SK-N-SH (cell line): ENCODE measurements around the gene COL26A1. TPM values are rescaled to one million over a fixed set of nuclear protein-coding genes. Genes with fewer than 3 reads are reported as not detected.

Experiments
- CTCF ChIA-PET: fragments of 300-600, 350-600 bp; formaldehyde crosslinking; extraction: SDS; loops from one replicate; lab custom pipeline; 2021; lab: Yijun Ruan, JAX
- POLR2A ChIA-PET: fragments of 350-600 bp; sonication (Branson Sonifier 250); formaldehyde crosslinking; extraction: SDS; loops from one replicate; lab custom pipeline; 2020; ENCODE audit warnings: antibody characterized with exemption, inconsistent platforms; lab: Yijun Ruan, JAX
- DNase-seq: peaks from one replicate; pipeline ENCODE4 v3.0.0; 2012
- H2AFZ ChIP-seq: fragments of 200-600 bp; sonication (generic); 2 replicates; pipeline ENCODE4 v1.8.1; 2016; ENCODE audit warnings: antibody characterized with exemption, mild to moderate bottlenecking, low read depth
- H3F3A ChIP-seq: fragments of 200-600 bp; sonication (generic); replicated peaks from 2 replicates; pipeline ENCODE3; 2016; ENCODE audit warnings: antibody characterized with exemption, mild to moderate bottlenecking; ENCODE audit not compliant: insufficient read depth
- H3K27ac ChIP-seq, 2 experiments: fragments of 200-500 bp in 1 of 2; fragments of 200-600 bp in 1 of 2; sonication (Bioruptor generic) in 1 of 2; sonication (generic), shearing (Covaris generic) in 1 of 2; 2 replicates each; pipeline versions ENCODE4 v1.5.1 to v1.6.1; 2014 to 2016; ENCODE audit warnings: low read depth in 2 of 2, inconsistent platforms in 1 of 2, low read length in 1 of 2, mild to moderate bottlenecking in 1 of 2, mixed read lengths in 1 of 2
- H3K27me3 ChIP-seq: fragments of 200-600 bp; sonication (generic), shearing (Covaris generic); 2 replicates; pipeline ENCODE4 v1.6.1; 2016; ENCODE audit warnings: mixed run types; ENCODE audit not compliant: insufficient read depth
- H3K36me3 ChIP-seq, 2 experiments: fragments of 200-500 bp in 1 of 2; fragments of 200-600 bp in 1 of 2; sonication (Bioruptor generic) in 1 of 2; sonication (generic) in 1 of 2; replicated peaks in 1 of 2; 2 replicates each; pipeline versions ENCODE3 to v1.5.1; 2014 to 2016; ENCODE audit warnings: low read length in 1 of 2, mild to moderate bottlenecking in 1 of 2; ENCODE audit not compliant: insufficient read depth in 2 of 2, control insufficient read depth in 1 of 2
- H3K4me1 ChIP-seq, 2 experiments: fragments of 200-500 bp in 1 of 2; fragments of 200-600 bp in 1 of 2; sonication (Bioruptor generic) in 1 of 2; sonication (generic), shearing (Covaris generic) in 1 of 2; 2 replicates each; pipeline versions ENCODE4 v1.5.1 to v1.6.1; 2014 to 2016; ENCODE audit warnings: low read depth in 1 of 2, low read length in 1 of 2, mixed run types in 1 of 2; ENCODE audit not compliant: insufficient read depth in 2 of 2, control insufficient read depth in 1 of 2
- H3K4me2 ChIP-seq: fragments of 200-600 bp; sonication (generic), shearing (Covaris generic); 2 replicates; pipeline ENCODE4 v1.6.1; 2017; ENCODE audit warnings: mixed run types
- H3K4me3 ChIP-seq, 2 experiments: fragments of 200-500 bp in 1 of 2; fragments of 200-600 bp in 1 of 2; sonication (Bioruptor generic) in 1 of 2; sonication (generic), shearing (Covaris generic) in 1 of 2; 2 replicates each; pipeline versions ENCODE4 v1.5.1 to v1.8.1; 2014 to 2016; ENCODE audit warnings: low read depth in 2 of 2, inconsistent platforms in 1 of 2, low read length in 1 of 2, mild to moderate bottlenecking in 1 of 2, mixed read lengths in 1 of 2, moderate library complexity in 1 of 2
- H3K79me2 ChIP-seq: fragments of 200-600 bp; sonication (generic); 2 replicates; pipeline ENCODE4 v1.8.1; 2017; ENCODE audit warnings: mild to moderate bottlenecking; ENCODE audit not compliant: insufficient read depth
- H3K9ac ChIP-seq: fragments of 200-600 bp; sonication (generic); 2 replicates; pipeline ENCODE4 v1.6.1; 2017; ENCODE audit warnings: mixed run types
- H3K9me2 ChIP-seq: fragments of 200-600 bp; sonication (generic); 2 replicates; pipeline ENCODE4 v1.6.1; 2017; ENCODE audit warnings: mixed run types
- H3K9me3 ChIP-seq: fragments of 200-600 bp; sonication (generic); 2 replicates; pipeline ENCODE4 v1.6.1; 2017; ENCODE audit warnings: mixed run types, mild to moderate bottlenecking, moderate library complexity
- H4K20me1 ChIP-seq: fragments of 200-600 bp; sonication (generic); 2 replicates; pipeline ENCODE4 v1.6.1; 2017; ENCODE audit warnings: mild to moderate bottlenecking, mixed run types; ENCODE audit not compliant: insufficient read depth
- CHD2 ChIP-seq: fragments of 150-350 bp; IDR thresholded peaks from 2 replicates; pipeline ENCODE4 v1.6.1; 2018; ENCODE audit warnings: low read length; ENCODE audit not compliant: partially characterized antibody
- EZH2phosphoT487 ChIP-seq: fragments of 200-600 bp; sonication (generic); IDR thresholded peaks from 2 replicates; pipeline ENCODE4 v1.6.1; 2017; ENCODE audit warnings: low read depth, mixed run types, mild to moderate bottlenecking, antibody characterized with exemption, moderate library complexity, borderline replicate concordance
- FOSL2 ChIP-seq: IDR thresholded peaks from 2 replicates; pipeline ENCODE4 v1.4.0; 2012; ENCODE audit warnings: low read depth, mild to moderate bottlenecking, moderate library complexity, borderline replicate concordance
- FOXJ3 ChIP-seq: sonication (generic); formaldehyde crosslinking; IDR thresholded peaks from 2 replicates; pipeline ENCODE4 v1.5.1; 2020; ENCODE audit warnings: mild to moderate bottlenecking, missing genetic modification reagents
- GATA2 ChIP-seq: sonication (generic); formaldehyde crosslinking; IDR thresholded peaks from 2 replicates; pipeline ENCODE4 v1.5.0; 2020; ENCODE audit warnings: mild to moderate bottlenecking, missing genetic modification reagents
- NFIC ChIP-seq: IDR thresholded peaks from 2 replicates; pipeline ENCODE4 v1.4.0; 2012; ENCODE audit warnings: borderline replicate concordance
- RFX5 ChIP-seq: IDR thresholded peaks from 2 replicates; pipeline ENCODE4 v1.6.1; 2012; ENCODE audit warnings: mild to moderate bottlenecking, improper control_type of control experiment, low read length
- RXRA ChIP-seq: IDR thresholded peaks from 2 replicates; pipeline ENCODE4 v1.4.0; 2012; ENCODE audit warnings: low read depth, mild to moderate bottlenecking, borderline replicate concordance
- YY1 ChIP-seq: IDR thresholded peaks from 2 replicates; pipeline ENCODE4 v1.4.0; 2012; ENCODE audit warnings: low read depth, mild to moderate bottlenecking
- WGBS: methylation state at CpG from one replicate; pipeline ENCODE4 v1.1.6; 2017; ENCODE audit warnings: low lambda C conversion rate; 5-methylcytosine and 5-hydroxymethylcytosine counted together
- polyA plus RNA-seq, 3 experiments: library from polyadenylated mRNA; depleted of rRNA; stranded (reverse); fragments of >200 nt; gene quantifications; 2 replicates each; pipeline ENCODE4 v1.2.3, GENCODE V29; 2012
- TF ChIP-seq, protein P1 (sequence below): IDR thresholded peaks from 2 replicates; pipeline ENCODE4; 2012
- TF ChIP-seq, protein P2 (sequence below): fragments of 200-600 bp; sonication (generic); IDR thresholded peaks from 2 replicates; pipeline ENCODE4 v1.6.1; 2017; ENCODE audit warnings: antibody characterized with exemption, mild to moderate bottlenecking, moderate library complexity

COL26A1 gene
- polyA plus RNA-seq, 1 of the 3 experiments (the other 2 are of a cell fraction): 0.05 TPM

DNA sequence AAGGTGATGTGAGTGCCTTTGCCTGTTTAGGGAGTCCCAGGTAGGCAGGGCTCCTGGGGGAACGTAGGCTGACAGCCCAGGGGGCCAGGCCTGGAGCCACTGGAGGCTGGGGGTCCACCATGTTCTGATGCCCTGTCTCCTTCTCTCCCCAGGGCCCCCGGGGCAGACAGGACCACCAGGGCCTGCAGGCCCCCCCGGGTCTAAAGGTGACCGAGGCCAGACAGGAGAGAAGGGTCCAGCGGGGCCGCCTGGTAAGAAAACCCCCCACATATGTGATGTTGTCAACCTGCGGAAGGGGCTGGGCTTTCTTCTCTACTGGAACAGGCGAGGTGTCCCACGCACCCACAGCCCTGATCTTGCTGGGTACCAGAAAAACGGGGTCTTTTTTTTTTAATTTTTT, 181.2 kb downstream of the COL26A1 start (continued):
- no peak for TF ChIP-seq CHD2
- TF ChIP-seq, protein P1, sequence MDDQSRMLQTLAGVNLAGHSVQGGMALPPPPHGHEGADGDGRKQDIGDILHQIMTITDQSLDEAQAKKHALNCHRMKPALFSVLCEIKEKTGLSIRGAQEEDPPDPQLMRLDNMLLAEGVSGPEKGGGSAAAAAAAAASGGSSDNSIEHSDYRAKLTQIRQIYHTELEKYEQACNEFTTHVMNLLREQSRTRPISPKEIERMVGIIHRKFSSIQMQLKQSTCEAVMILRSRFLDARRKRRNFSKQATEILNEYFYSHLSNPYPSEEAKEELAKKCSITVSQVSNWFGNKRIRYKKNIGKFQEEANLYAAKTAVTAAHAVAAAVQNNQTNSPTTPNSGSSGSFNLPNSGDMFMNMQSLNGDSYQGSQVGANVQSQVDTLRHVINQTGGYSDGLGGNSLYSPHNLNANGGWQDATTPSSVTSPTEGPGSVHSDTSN: no peak
- TF ChIP-seq RXRA: no peak

DNA sequence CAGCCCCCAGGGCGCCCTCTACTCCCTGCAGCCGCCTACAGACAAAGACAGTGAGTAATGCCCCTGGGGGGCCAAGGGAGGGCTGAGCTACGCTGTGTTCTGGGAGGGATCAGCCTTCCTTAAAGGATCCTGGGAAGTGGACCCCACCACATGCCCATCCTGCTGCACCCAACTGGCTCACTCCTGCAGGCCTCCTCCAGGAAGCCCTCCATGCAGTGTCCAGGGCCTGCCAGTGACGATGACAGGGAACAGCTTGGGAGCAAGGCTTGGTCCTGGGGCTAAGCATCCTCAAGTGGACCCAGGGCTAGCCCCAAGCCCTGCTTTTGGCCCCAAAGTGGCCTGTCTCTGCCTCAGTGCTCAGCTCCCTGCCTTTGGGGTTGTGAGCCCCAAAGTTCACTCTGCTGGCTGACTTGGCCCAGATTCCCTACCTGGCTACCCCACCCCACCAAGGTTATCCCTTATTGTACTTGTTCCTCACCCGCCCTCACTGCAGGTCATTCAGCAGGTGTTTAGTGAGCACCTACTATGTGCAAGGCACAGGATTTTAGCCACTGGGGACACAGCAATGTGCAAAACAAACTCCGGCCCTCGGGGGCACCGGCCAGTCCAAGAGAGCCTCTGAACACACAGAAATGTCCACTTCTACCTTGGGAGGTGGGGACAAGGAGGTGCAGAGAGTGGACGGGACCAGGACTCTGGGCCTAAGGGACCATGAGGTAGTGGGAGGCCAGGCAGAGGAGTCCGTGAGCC, 182.9 kb downstream of the COL26A1 start:
- H3K36me3 ChIP-seq: no peaks in the 10 kb centered on the region
- TF ChIP-seq FOSL2 (no peak), FOXJ3 (CRISPR knock-in tag) (no peak), NFIC (no peak), GATA2 (CRISPR knock-in tag) (no peak), EZH2phosphoT487 (no peak), RXRA (no peak), YY1 (no peak)
- TF ChIP-seq, protein P1: no peak
- WGBS: 82% methylated on average over 8 of the region's 10 CpGs
- ChIA-PET POLR2A (no interaction called here), CTCF (interaction anchor here (0.5 to 7.7 kb wide), 5 partner anchors 12 to 818 kb away, joined by 3 to 119 read pairs (median 4); no protein-coding TSS in a partner anchor)
- H3K27me3 ChIP-seq: no peaks in the 10 kb centered on the region
- no peaks in the 10 kb centered on the region for H4K20me1 ChIP-seq
- H3K9me3 ChIP-seq: no peaks in the 10 kb centered on the region
- no peaks in the 10 kb centered on the region for H3F3A ChIP-seq
- H3K4me1 ChIP-seq: no peaks in the 10 kb centered on the region; a peak in 1 of 4 replicates
- H3K79me2 ChIP-seq: no peaks in the 10 kb centered on the region
- H3K9me2 ChIP-seq: no peaks in the 10 kb centered on the region
- no peak overlapping the region for H3K4me2 ChIP-seq
- no peak overlapping the region for H3K27ac ChIP-seq
- H2AFZ ChIP-seq: no peak overlapping the region
- H3K4me3 ChIP-seq: no peak overlapping the region
- DNase-seq: no peak
- H3K9ac ChIP-seq: no peak overlapping the region

DNA sequence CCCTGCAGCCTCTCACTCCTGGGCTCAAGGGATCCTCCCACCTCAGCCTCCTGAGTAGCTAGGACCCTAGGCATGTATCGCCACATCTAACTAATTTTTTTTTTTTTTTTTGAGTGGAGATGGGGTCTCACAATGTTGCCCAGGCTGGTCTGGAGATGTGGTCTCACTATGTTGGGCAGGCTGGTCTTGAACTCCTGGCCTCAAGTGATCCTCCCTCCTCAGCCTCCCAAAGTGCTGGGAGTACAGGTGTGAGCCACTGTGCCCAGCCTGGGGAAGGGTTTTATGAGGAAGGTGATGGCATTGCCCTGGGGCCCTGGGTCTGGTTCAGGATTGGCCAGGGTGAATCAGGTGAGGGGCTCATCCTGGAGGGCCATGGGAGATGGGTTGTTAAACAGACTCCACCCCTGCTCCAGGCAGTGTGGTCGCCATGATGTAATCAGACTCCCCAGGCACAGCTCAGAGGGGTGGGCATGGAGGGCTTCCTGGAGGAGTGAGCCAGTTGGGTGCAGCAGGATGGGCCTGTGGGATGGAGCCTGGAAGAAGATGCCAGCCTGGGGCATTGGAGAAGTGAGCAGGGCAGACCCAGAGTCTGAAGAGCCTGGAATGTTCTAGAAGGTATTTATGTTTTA, 183.7 kb downstream of the COL26A1 start:
- DNase-seq: peak; percentile 29
- Histone ChIP-seq H3K79me2 (no peaks in the 10 kb centered on the region), H3K4me3 (no peak overlapping the region), H3K36me3 (no peaks in the 10 kb centered on the region), H3K27ac (no peak overlapping the region), H3K9ac (no peak overlapping the region), H3K9me3 (no peaks in the 10 kb centered on the region), H3K27me3 (no peaks in the 10 kb centered on the region), H3K4me1 (no peaks in the 10 kb centered on the region; a peak in 1 of 4 replicates), H2AFZ (no peak overlapping the region), H3F3A (no peaks in the 10 kb centered on the region), H3K9me2 (no peaks in the 10 kb centered on the region), H3K4me2 (no peak overlapping the region), H4K20me1 (no peaks in the 10 kb centered on the region)
- no peak for TF ChIP-seq NFIC
- no peak for TF ChIP-seq CHD2
- no peak for TF ChIP-seq GATA2 (CRISPR knock-in tag)
- TF ChIP-seq, protein P2, sequence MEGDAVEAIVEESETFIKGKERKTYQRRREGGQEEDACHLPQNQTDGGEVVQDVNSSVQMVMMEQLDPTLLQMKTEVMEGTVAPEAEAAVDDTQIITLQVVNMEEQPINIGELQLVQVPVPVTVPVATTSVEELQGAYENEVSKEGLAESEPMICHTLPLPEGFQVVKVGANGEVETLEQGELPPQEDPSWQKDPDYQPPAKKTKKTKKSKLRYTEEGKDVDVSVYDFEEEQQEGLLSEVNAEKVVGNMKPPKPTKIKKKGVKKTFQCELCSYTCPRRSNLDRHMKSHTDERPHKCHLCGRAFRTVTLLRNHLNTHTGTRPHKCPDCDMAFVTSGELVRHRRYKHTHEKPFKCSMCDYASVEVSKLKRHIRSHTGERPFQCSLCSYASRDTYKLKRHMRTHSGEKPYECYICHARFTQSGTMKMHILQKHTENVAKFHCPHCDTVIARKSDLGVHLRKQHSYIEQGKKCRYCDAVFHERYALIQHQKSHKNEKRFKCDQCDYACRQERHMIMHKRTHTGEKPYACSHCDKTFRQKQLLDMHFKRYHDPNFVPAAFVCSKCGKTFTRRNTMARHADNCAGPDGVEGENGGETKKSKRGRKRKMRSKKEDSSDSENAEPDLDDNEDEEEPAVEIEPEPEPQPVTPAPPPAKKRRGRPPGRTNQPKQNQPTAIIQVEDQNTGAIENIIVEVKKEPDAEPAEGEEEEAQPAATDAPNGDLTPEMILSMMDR: no peak
- no peak for TF ChIP-seq RFX5
- no peak for TF ChIP-seq FOSL2
- ChIA-PET POLR2A (no interaction called here), CTCF (interaction anchor here (2.2 to 7.7 kb wide), 3 partner anchors 11 to 726 kb away, joined by 4 to 119 read pairs (median 7); no protein-coding TSS in a partner anchor)
- 77% methylated on average over 2 of the region's 2 CpGs for WGBS
